NCI-H524 (cell line): ENCODE data around the gene MS4A3.
"Not testable (repeated sequence)": the region's sequence is repeated elsewhere in the genome, so short reads cannot be mapped to it uniquely, and the experiment has no call there.

Experiments
- DNase-seq, 2 experiments: peaks; one replicate each; lab custom pipeline; 2025; lab: John Stamatoyannopoulos, UW

Gene MS4A3

GRCh38 chr11:60056349-60056969, at the start of gene MS4A3:
Gene MS4A3, plus strand, starts transcription at chr11:60056665. Its CDS starts 4,496 bp downstream, at chr11:60061161.
- DNase-seq, result no peak

- no peak for DNase-seq
Observed at GRCh38 chr11:60016881-60017280, 39.6 kb upstream of the MS4A3 start, which contains the start of gene OOSP4B. Gene OOSP4B, plus strand, starts transcription at chr11:60017181.

GRCh38 chr11:60018058-60018457, 38.4 kb upstream of the MS4A3 start:
- no peak for DNase-seq

GRCh38 chr11:60020376-60020775, 36.1 kb upstream of the MS4A3 start:
- not testable (repeated sequence) for DNase-seq

- DNase-seq, result no peak
Observed at GRCh38 chr11:60029015-60029632, 27.3 kb upstream of the MS4A3 start.

GRCh38 chr11:60040109-60040508, 16.4 kb upstream of the MS4A3 start, which contains the start of gene OOSP2:
Gene OOSP2, plus strand, starts transcription at chr11:60040409. Its CDS starts 51 bp downstream, at chr11:60040460.
- DNase-seq, result no peak

GRCh38 chr11:60050422-60050821, 6.0 kb upstream of the MS4A3 start:
- not testable (repeated sequence) for DNase-seq

GRCh38 chr11:60050839-60051238, 5.6 kb upstream of the MS4A3 start:
- not testable (repeated sequence) for DNase-seq

- DNase-seq, result no peak
Observed at GRCh38 chr11:60059052-60059451, 2.6 kb downstream of the MS4A3 start.

- DNase-seq, result no peak
Observed at GRCh38 chr11:60059521-60060240, 3.2 kb downstream of the MS4A3 start.

GRCh38 chr11:60064111-60064510, 7.6 kb downstream of the MS4A3 start:
- no peak for DNase-seq

- no peak for DNase-seq
Observed at GRCh38 chr11:60065801-60066200, 9.3 kb downstream of the MS4A3 start.

- DNase-seq, result no peak
Observed at GRCh38 chr11:60069450-60069849, 13.0 kb downstream of the MS4A3 start.

- not testable (repeated sequence) for DNase-seq
Observed at GRCh38 chr11:60071644-60072043, 15.2 kb downstream of the MS4A3 start.

GRCh38 chr11:60077216-60077817, 20.9 kb downstream of the MS4A3 start:
- DNase-seq, result no peak

- no peak for DNase-seq
Observed at GRCh38 chr11:60077981-60078380, 21.5 kb downstream of the MS4A3 start.

- no peak for DNase-seq
Observed at GRCh38 chr11:60078745-60079144, 22.3 kb downstream of the MS4A3 start.

GRCh38 chr11:60080535-60080934, 24.1 kb downstream of the MS4A3 start:
- no peak for DNase-seq

- no peak for DNase-seq
Observed at GRCh38 chr11:60084631-60085273, 28.3 kb downstream of the MS4A3 start.

- no peak for DNase-seq
Observed at GRCh38 chr11:60085909-60086308, 29.4 kb downstream of the MS4A3 start.

GRCh38 chr11:60087239-60087638, 30.8 kb downstream of the MS4A3 start:
- DNase-seq, result no peak

- DNase-seq, result no peak
Observed at GRCh38 chr11:60088364-60088763, 31.9 kb downstream of the MS4A3 start, which contains the start of gene MS4A2. Gene MS4A2, plus strand, starts transcription at chr11:60088664. Its CDS starts 102 bp downstream, at chr11:60088766.
